NCI-H2107 treated with DMSO at 0.1 percent for 48 hours (cell line): ENCODE data around the gene FRS2.
"Not testable (repeated sequence)": the region's sequence is repeated elsewhere in the genome, so short reads cannot be mapped to it uniquely, and the experiment has no call there.

ENCODE experiments used
- DNase-seq: peaks from one replicate; lab custom pipeline; 2025; ENCODE audit not compliant: unreplicated experiment; lab: John Stamatoyannopoulos, UW

Gene FRS2

GRCh38 chr12:69470189-69471075, at the start of gene FRS2:
FRS2 (plus strand) TSS chr12:69470388; CDS start chr12:69569031, 98,643 bp downstream.
- DNase-seq: peak; percentile 88

GRCh38 chr12:69421548-69421947, 48.6 kb upstream of the FRS2 start:
- DNase-seq: no peak

GRCh38 chr12:69423037-69423905, 46.9 kb upstream of the FRS2 start:
- DNase-seq: no peak

GRCh38 chr12:69425417-69425816, 44.8 kb upstream of the FRS2 start:
- no peak for DNase-seq

GRCh38 chr12:69428351-69429073, 41.7 kb upstream of the FRS2 start:
- DNase-seq: no peak

GRCh38 chr12:69430942-69431590, 39.1 kb upstream of the FRS2 start:
- DNase-seq: no peak

GRCh38 chr12:69431591-69432222, 38.5 kb upstream of the FRS2 start:
- DNase-seq: peak; percentile 75

GRCh38 chr12:69433653-69434052, 36.5 kb upstream of the FRS2 start:
- no peak for DNase-seq

- peak; percentile 18 for DNase-seq
Measured at GRCh38 chr12:69435644-69436043, 34.5 kb upstream of the FRS2 start.

GRCh38 chr12:69437073-69437472, 33.1 kb upstream of the FRS2 start:
- DNase-seq: no peak

- no peak for DNase-seq
Measured at GRCh38 chr12:69438539-69438938, 31.6 kb upstream of the FRS2 start.

GRCh38 chr12:69440016-69440415, 30.2 kb upstream of the FRS2 start:
- DNase-seq: no peak

GRCh38 chr12:69440886-69441285, 29.3 kb upstream of the FRS2 start:
- no peak for DNase-seq

- no peak for DNase-seq
Measured at GRCh38 chr12:69442894-69443293, 27.3 kb upstream of the FRS2 start.

- no peak for DNase-seq
Measured at GRCh38 chr12:69443916-69444315, 26.3 kb upstream of the FRS2 start.

- no peak for DNase-seq
Measured at GRCh38 chr12:69447892-69448291, 22.3 kb upstream of the FRS2 start.

GRCh38 chr12:69452598-69453132, 17.5 kb upstream of the FRS2 start:
- DNase-seq: not testable (repeated sequence)

- no peak for DNase-seq
Measured at GRCh38 chr12:69456239-69456638, 13.9 kb upstream of the FRS2 start.

GRCh38 chr12:69457433-69457832, 12.8 kb upstream of the FRS2 start:
- no peak for DNase-seq

- no peak for DNase-seq
Measured at GRCh38 chr12:69459477-69459876, 10.7 kb upstream of the FRS2 start.
